Mammary epithelial cell (primary cell): Measurements from ENCODE around the gene ETNK2.

Experiments used
- EZH2 ChIP-seq: IDR thresholded peaks from 2 replicates; pipeline ENCODE4 v1.6.1; 2012; ENCODE audit warnings: low read length, inconsistent platforms, borderline replicate concordance
- TF ChIP-seq, protein P1 (sequence below), 2 donors: IDR thresholded peaks in 1 of 2; conservative IDR thresholded peaks in 1 of 2; 2 replicates each; pipeline ENCODE4 v1.5.1; 2011 to 2012; ENCODE audit warnings: inconsistent platforms in 2 of 2, low read length in 2 of 2, mild to moderate bottlenecking in 2 of 2, control low read depth in 1 of 2, low read depth in 1 of 2; ENCODE audit not compliant: insufficient read depth in 1 of 2; ENCODE audit errors: extremely low read depth in 1 of 2

GRCh38 chr1:204126956-204127355, 24.9 kb downstream of the ETNK2 start:
- TF ChIP-seq, protein P1, sequence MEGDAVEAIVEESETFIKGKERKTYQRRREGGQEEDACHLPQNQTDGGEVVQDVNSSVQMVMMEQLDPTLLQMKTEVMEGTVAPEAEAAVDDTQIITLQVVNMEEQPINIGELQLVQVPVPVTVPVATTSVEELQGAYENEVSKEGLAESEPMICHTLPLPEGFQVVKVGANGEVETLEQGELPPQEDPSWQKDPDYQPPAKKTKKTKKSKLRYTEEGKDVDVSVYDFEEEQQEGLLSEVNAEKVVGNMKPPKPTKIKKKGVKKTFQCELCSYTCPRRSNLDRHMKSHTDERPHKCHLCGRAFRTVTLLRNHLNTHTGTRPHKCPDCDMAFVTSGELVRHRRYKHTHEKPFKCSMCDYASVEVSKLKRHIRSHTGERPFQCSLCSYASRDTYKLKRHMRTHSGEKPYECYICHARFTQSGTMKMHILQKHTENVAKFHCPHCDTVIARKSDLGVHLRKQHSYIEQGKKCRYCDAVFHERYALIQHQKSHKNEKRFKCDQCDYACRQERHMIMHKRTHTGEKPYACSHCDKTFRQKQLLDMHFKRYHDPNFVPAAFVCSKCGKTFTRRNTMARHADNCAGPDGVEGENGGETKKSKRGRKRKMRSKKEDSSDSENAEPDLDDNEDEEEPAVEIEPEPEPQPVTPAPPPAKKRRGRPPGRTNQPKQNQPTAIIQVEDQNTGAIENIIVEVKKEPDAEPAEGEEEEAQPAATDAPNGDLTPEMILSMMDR (conservative IDR thresholded peaks at IDR 0.05 in 1 of 2, IDR thresholded peaks at IDR 0.05 in 1 of 2; ENCODE audit: extremely low read depth in 1 of 2, insufficient read depth in 1 of 2, low read depth in 1 of 2, low read length in 2 of 2): no peak
- TF ChIP-seq EZH2: no peak
